OCI-LY3 (cell line): Measurements from ENCODE around the gene DSCAM.

Experiments
- H2AFZ ChIP-seq: fragments of 200-600, 300-600 bp; shearing (Covaris generic); 2 replicates; pipeline ENCODE4 v1.6.0; 2014; ENCODE audit warnings: antibody characterized with exemption, low read depth, low read length
- H3K27ac ChIP-seq: fragments of 200-600, 300-600 bp; sonication (generic); 2 replicates; pipeline ENCODE4 v1.5.1; 2014; ENCODE audit warnings: mild to moderate bottlenecking, low read length, moderate library complexity, mixed read lengths
- H3K27me3 ChIP-seq: fragments of 200-600, 300-600 bp; sonication (generic); 2 replicates; pipeline ENCODE4 v1.6.1; 2014; ENCODE audit warnings: low read depth, low read length, mixed read lengths
- H3K36me3 ChIP-seq: fragments of 200-600, 300-600 bp; sonication (generic); replicated peaks from 2 replicates; pipeline ENCODE3; 2014; ENCODE audit warnings: low read depth, low read length, mixed read lengths
- H3K4me1 ChIP-seq: fragments of 300-600, 200-600 bp; sonication (generic); 2 replicates; pipeline ENCODE4 v1.6.1; 2014; ENCODE audit warnings: low read length, mixed read lengths
- H3K4me2 ChIP-seq: fragments of 200-600, 300-600 bp; sonication (generic); 2 replicates; pipeline ENCODE4 v1.6.1; 2014; ENCODE audit warnings: low read length, mixed read lengths
- H3K4me3 ChIP-seq: fragments of 300-600, 200-600 bp; sonication (generic); 2 replicates; pipeline ENCODE4 v1.5.1; 2014; ENCODE audit warnings: antibody characterized with exemption, mild to moderate bottlenecking, low read length, moderate library complexity
- H3K79me2 ChIP-seq: fragments of 300-600, 200-600 bp; shearing (Covaris generic); 2 replicates; pipeline ENCODE4 v1.6.1; 2014; ENCODE audit warnings: mild to moderate bottlenecking, low read length, mixed read lengths
- H3K9ac ChIP-seq: fragments of 300-600, 200-600 bp; shearing (Covaris generic); 2 replicates; pipeline ENCODE4 v1.6.0; 2014; ENCODE audit warnings: mild to moderate bottlenecking, low read length, moderate library complexity
- H3K9me3 ChIP-seq: fragments of 200-600, 300-600 bp; shearing (Covaris generic); 2 replicates; pipeline ENCODE4 v1.6.1; 2014; ENCODE audit warnings: low read length, mixed read lengths; ENCODE audit not compliant: insufficient read depth
- H4K20me1 ChIP-seq: fragments of 200-600, 300-600 bp; sonication (generic); 2 replicates; pipeline ENCODE4 v1.6.1; 2016; ENCODE audit warnings: low read length, mixed read lengths; ENCODE audit not compliant: insufficient read depth
- EZH2phosphoT487 ChIP-seq: fragments of 200-600 bp; shearing (Covaris generic); IDR thresholded peaks from 2 replicates; pipeline ENCODE4 v1.6.1; 2018; ENCODE audit warnings: antibody characterized with exemption, mixed run types, low read depth
- TF ChIP-seq, protein P1 (sequence below): fragments of 200-600, 300-600 bp; sonication (generic); IDR thresholded peaks from 2 replicates; pipeline ENCODE4 v1.5.1; 2014; ENCODE audit warnings: antibody characterized with exemption, low read length, low read depth

Gene DSCAM

DNA sequence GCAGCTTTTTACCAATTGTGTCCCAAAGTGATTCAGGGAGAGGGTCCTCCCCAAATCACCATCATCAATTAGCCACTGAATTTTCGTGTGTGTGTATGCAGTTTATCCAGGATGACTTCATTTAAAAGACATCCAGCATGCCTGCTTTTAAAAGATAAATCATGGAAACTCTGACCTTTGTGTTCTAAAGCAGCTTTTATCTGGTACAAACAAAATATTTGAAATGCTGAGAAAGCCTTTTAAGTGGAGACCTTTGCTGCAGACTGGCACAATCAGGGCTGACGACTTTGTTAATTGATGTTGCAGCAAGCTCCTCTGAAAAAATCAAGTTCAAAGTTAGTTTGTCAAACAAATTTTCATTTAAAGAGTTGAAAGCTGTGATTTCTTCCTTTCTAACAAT, 875.0 kb downstream of the DSCAM start:
- no peaks in the 10 kb centered on the region for H3K27me3 ChIP-seq
- no peaks in the 10 kb centered on the region for H4K20me1 ChIP-seq

DNA sequence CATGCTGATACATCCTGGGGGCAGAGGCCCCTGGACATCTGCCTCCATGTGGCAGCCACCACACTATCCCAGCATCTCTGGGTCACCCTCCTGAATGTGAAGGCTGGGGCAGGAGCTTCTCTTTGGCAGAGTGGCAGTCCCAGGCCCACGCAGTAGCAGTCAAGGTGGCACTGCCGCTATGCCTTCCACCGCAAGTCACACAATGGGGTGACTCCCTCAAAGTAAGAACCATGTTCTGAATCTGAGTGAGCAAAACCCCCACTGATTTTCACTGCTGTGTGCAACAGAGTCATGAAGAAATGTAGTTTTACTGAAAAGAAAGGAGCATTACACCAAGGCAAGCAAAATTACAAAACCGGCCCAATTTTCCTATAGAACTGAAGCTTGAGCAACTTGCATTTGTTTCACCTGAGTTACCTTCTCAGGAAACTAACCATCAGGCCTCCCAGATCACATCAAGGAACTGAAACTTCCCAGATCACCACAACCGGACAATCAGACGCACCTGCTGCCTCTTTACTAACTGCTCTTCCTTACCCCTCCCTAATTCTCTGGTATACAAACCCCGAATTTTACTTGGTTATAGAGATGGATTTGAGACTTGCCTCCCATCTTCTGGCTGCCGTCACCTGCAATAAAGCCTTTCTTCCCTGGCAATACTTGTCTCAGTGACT, 877.1 kb downstream of the DSCAM start:
- no peak for TF ChIP-seq EZH2phosphoT487
- TF ChIP-seq, protein P1, sequence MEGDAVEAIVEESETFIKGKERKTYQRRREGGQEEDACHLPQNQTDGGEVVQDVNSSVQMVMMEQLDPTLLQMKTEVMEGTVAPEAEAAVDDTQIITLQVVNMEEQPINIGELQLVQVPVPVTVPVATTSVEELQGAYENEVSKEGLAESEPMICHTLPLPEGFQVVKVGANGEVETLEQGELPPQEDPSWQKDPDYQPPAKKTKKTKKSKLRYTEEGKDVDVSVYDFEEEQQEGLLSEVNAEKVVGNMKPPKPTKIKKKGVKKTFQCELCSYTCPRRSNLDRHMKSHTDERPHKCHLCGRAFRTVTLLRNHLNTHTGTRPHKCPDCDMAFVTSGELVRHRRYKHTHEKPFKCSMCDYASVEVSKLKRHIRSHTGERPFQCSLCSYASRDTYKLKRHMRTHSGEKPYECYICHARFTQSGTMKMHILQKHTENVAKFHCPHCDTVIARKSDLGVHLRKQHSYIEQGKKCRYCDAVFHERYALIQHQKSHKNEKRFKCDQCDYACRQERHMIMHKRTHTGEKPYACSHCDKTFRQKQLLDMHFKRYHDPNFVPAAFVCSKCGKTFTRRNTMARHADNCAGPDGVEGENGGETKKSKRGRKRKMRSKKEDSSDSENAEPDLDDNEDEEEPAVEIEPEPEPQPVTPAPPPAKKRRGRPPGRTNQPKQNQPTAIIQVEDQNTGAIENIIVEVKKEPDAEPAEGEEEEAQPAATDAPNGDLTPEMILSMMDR = no peak
- Histone ChIP-seq H2AFZ (no peak overlapping the region), H3K4me2 (no peak overlapping the region), H3K9me3 (no peaks in the 10 kb centered on the region), H3K79me2 (no peaks in the 10 kb centered on the region), H3K4me1 (no peaks in the 10 kb centered on the region), H3K4me3 (no peak overlapping the region), H3K27ac (no peak overlapping the region), H4K20me1 (no peaks in the 10 kb centered on the region), H3K27me3 (no peaks in the 10 kb centered on the region), H3K36me3 (no peaks in the 10 kb centered on the region), H3K9ac (no peak overlapping the region)

More for the DNA sequence above, 875.0 kb downstream of the DSCAM start:
- Histone ChIP-seq H3K36me3 (no peaks in the 10 kb centered on the region), H3K9me3 (no peaks in the 10 kb centered on the region), H3K4me3 (no peak overlapping the region), H3K9ac (no peak overlapping the region), H3K27ac (no peak overlapping the region), H3K4me2 (no peak overlapping the region), H3K4me1 (no peaks in the 10 kb centered on the region), H3K79me2 (no peaks in the 10 kb centered on the region), H2AFZ (no peak overlapping the region)
- TF ChIP-seq, protein P1 = no peak
- TF ChIP-seq EZH2phosphoT487 = no peak

DNA sequence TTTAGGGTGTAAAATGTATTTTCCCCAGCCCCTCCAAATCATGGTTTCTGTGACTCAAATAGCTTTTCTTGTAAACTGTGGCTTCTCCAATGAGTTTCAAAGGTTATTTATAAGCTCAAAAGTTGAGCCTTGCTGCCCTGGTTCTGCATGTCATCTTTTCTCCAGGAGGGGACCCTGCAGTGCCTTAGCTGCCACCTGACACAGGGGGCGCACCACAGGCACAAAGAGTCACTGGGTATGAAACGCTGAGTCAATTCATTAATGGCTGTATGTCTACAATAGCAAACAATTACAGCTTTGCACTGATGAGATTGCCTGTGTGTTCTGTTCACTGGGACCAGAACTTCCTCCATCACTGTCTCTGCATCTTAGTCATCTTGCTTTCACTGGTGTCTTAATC, 878.9 kb downstream of the DSCAM start:
- TF ChIP-seq, protein P1 = no peak
- TF ChIP-seq EZH2phosphoT487 = no peak
- Histone ChIP-seq H2AFZ (no peak overlapping the region), H3K27ac (no peak overlapping the region), H3K9ac (no peak overlapping the region), H3K36me3 (no peaks in the 10 kb centered on the region), H3K4me3 (no peak overlapping the region), H3K79me2 (no peaks in the 10 kb centered on the region), H4K20me1 (no peaks in the 10 kb centered on the region), H3K4me1 (no peaks in the 10 kb centered on the region), H3K9me3 (no peaks in the 10 kb centered on the region), H3K4me2 (no peak overlapping the region), H3K27me3 (no peaks in the 10 kb centered on the region)

DNA sequence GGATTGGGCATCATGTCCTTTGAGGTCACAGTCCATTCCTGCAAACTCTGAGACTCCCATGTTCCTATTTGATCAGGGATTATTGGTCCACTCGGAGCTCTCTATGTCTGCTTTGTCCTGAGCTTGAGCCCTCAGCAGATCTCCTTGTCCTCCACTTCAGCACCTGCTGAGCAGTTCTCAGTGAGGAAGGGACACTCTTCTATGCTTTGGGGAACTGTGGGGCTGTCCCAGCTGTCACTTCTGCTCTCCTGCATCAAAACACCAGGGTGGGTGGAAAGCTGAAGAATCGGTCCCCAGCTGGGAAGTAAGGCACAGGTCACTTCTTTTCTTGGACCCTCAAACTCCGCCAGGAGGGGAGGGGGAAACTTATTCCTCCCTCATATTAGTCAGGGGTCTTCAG, 880.2 kb downstream of the DSCAM start:
- Histone ChIP-seq H3K9me3 (no peaks in the 10 kb centered on the region), H3K4me2 (no peak overlapping the region), H3K4me1 (no peaks in the 10 kb centered on the region), H3K36me3 (no peaks in the 10 kb centered on the region), H3K4me3 (no peak overlapping the region), H3K27ac (no peak overlapping the region), H3K27me3 (no peaks in the 10 kb centered on the region), H4K20me1 (no peaks in the 10 kb centered on the region), H3K9ac (no peak overlapping the region), H2AFZ (no peak overlapping the region), H3K79me2 (no peaks in the 10 kb centered on the region)
- TF ChIP-seq EZH2phosphoT487 = no peak
- TF ChIP-seq, protein P1 = no peak
